Osteoblast (primary cell): ENCODE data around the gene EXOC2. TPM values are rescaled to one million over a fixed set of nuclear protein-coding genes. Genes with fewer than 3 reads are reported as not detected.

Experiments
- DNase-seq: peaks from one replicate; pipeline ENCODE4 v3.0.0; 2011; ENCODE audit warnings: low spot score, mixed read lengths; ENCODE audit not compliant: insufficient read length; ENCODE audit errors: missing footprints
- H2AFZ ChIP-seq: 2 replicates; pipeline ENCODE4 v1.6.0; 2011; ENCODE audit warnings: mild to moderate bottlenecking, low read length
- H3K27ac ChIP-seq: 2 replicates; pipeline ENCODE4 v1.5.1; 2011; ENCODE audit warnings: mild to moderate bottlenecking, low read depth, low read length, moderate library complexity
- H3K27me3 ChIP-seq: 2 replicates; pipeline ENCODE4 v1.6.0; 2012; ENCODE audit warnings: mild to moderate bottlenecking, control low read depth, inconsistent platforms, low read length, moderate library complexity; ENCODE audit not compliant: insufficient read depth
- H3K36me3 ChIP-seq: 2 replicates; pipeline ENCODE4 v1.5.1; 2011; ENCODE audit warnings: mild to moderate bottlenecking, low read length, control low read depth, moderate library complexity; ENCODE audit not compliant: insufficient read depth
- H3K4me1 ChIP-seq: 2 replicates; pipeline ENCODE4 v1.5.1; 2011; ENCODE audit warnings: mild to moderate bottlenecking, low read length, control low read depth, moderate library complexity; ENCODE audit not compliant: insufficient read depth
- H3K4me2 ChIP-seq: 2 replicates; pipeline ENCODE4 v1.6.0; 2011; ENCODE audit warnings: mild to moderate bottlenecking, low read length; ENCODE audit not compliant: insufficient read depth
- H3K4me3 ChIP-seq: fragments of 200-600 bp; sonication (generic); 3 replicates; pipeline ENCODE4 v1.5.1; 2012; ENCODE audit warnings: mild to moderate bottlenecking, low read length, inconsistent platforms; ENCODE audit not compliant: insufficient read depth
- H3K79me2 ChIP-seq: 2 replicates; pipeline ENCODE4 v1.6.0; 2012; ENCODE audit warnings: mild to moderate bottlenecking, low read length, control low read depth, inconsistent platforms; ENCODE audit not compliant: insufficient read depth
- H3K9me3 ChIP-seq: 2 replicates; pipeline ENCODE4 v1.5.1; 2011; ENCODE audit warnings: low read depth, low read length, control low read depth
- H4K20me1 ChIP-seq: 2 replicates; pipeline ENCODE4 v1.6.0; 2012; ENCODE audit warnings: mild to moderate bottlenecking, low read length, control low read depth; ENCODE audit not compliant: insufficient read depth
- total RNA-seq: library from RNA; depleted of rRNA; stranded (reverse); fragments of >200 nt; gene quantifications from 2 replicates; pipeline ENCODE4 v1.2.3, GENCODE V29; 2012
- TF ChIP-seq, protein P1 (sequence below): IDR thresholded peaks from 2 replicates; pipeline ENCODE4 v1.5.1; 2011; ENCODE audit warnings: mild to moderate bottlenecking, low read depth, low read length, moderate library complexity; ENCODE audit errors: extremely low read depth

EXOC2 gene
- total RNA-seq, 1 donor: 19.5 TPM

DNA sequence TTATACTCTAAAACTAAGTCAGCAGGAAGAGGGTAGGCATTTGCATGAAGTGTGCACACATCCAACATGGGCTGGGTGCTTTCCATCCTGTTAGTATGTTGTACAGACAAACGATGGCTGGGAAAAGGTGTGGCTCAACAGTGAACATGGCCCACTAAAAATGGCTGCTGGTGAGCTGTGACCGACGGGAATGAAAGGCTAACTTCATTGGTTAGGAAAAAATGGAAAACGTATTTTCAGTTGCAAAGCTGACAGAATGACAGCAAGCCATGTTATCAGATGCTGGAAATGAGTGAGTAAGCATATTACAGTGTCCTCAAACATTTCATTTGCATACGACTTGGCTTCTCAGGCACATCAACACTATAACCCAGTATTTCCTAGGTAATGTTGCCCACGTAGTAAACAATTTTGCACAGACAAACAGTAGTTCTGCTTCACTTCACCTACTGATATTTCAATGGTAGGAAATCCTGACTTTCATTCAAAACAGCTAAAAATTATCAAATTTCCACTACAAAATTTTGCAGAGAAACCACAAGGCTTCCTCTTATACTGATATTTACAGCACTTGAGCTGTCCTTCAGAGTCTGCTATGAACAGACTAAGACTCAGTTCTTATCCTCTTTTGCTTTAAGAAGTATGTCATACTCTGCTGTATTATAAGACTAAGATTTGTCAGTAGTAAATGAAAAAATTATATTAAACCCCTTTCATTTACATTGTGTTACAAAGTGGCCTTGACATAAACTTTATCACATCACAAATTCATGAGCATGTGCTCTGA, 202.5 kb downstream of the EXOC2 start:
- Histone ChIP-seq H3K79me2 (no peaks in the 10 kb centered on the region), H3K27ac (no peak overlapping the region), H3K4me1 (no peaks in the 10 kb centered on the region), H4K20me1 (no peaks in the 10 kb centered on the region), H2AFZ (no peak overlapping the region), H3K4me2 (no peak overlapping the region), H3K36me3 (peaks cover 2% of the 10 kb centered on the region), H3K4me3 (no peak overlapping the region), H3K27me3 (no peaks in the 10 kb centered on the region), H3K9me3 (no peaks in the 10 kb centered on the region)
- TF ChIP-seq, protein P1, sequence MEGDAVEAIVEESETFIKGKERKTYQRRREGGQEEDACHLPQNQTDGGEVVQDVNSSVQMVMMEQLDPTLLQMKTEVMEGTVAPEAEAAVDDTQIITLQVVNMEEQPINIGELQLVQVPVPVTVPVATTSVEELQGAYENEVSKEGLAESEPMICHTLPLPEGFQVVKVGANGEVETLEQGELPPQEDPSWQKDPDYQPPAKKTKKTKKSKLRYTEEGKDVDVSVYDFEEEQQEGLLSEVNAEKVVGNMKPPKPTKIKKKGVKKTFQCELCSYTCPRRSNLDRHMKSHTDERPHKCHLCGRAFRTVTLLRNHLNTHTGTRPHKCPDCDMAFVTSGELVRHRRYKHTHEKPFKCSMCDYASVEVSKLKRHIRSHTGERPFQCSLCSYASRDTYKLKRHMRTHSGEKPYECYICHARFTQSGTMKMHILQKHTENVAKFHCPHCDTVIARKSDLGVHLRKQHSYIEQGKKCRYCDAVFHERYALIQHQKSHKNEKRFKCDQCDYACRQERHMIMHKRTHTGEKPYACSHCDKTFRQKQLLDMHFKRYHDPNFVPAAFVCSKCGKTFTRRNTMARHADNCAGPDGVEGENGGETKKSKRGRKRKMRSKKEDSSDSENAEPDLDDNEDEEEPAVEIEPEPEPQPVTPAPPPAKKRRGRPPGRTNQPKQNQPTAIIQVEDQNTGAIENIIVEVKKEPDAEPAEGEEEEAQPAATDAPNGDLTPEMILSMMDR: no peak
- DNase-seq: no peak

DNA sequence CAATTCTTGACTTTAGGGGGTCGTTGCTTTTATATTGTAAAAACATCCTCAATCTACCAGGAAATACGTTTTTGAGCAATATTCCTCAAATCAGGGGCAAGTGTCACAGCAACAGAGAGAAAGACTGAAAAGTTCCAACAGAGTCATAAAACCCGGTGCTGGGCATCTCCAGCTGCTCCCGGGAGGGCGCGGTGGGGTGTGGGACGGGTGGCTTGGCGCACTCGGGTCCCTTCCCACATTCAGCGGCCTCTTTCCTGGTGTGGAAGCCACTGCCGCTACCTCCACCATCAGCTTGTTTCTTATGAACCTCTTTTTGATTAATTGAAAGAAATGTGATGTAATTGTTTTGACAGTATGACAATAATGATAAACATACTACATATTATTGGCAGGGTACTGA, 203.2 kb downstream of the EXOC2 start:
- DNase-seq: no peak
- Histone ChIP-seq H3K9me3 (no peaks in the 10 kb centered on the region), H3K79me2 (no peaks in the 10 kb centered on the region), H3K4me3 (no peak overlapping the region), H3K27me3 (no peaks in the 10 kb centered on the region), H3K36me3 (no peaks in the 10 kb centered on the region), H3K4me1 (no peaks in the 10 kb centered on the region), H3K4me2 (no peak overlapping the region), H4K20me1 (no peaks in the 10 kb centered on the region), H2AFZ (no peak overlapping the region), H3K27ac (no peak overlapping the region)
- TF ChIP-seq, protein P1: no peak

DNA sequence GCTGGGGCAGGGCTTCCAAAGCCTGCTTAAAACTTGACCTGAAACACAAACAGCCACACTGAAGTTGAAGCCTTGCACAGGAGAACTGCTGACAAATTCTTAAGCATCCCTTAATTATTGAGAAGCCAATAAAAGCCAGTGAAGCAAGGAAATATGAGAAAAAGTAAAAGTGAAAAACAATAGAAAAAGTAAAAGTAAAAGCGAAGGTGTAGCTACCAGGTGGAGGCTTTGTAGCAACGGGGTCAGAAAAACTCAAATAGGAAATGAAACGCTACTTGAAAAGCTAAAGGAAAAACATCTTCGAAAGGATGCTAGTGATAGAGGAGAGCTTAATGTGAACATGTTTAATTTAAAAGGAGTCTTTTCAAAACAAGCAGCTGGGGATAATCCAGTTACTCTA, 203.9 kb downstream of the EXOC2 start:
- no peak for DNase-seq
- Histone ChIP-seq H3K27ac (no peak overlapping the region), H2AFZ (no peak overlapping the region), H3K4me2 (no peak overlapping the region), H4K20me1 (no peaks in the 10 kb centered on the region), H3K4me1 (no peaks in the 10 kb centered on the region), H3K9me3 (no peaks in the 10 kb centered on the region), H3K79me2 (no peaks in the 10 kb centered on the region), H3K4me3 (no peak overlapping the region), H3K27me3 (no peaks in the 10 kb centered on the region), H3K36me3 (no peaks in the 10 kb centered on the region)
- TF ChIP-seq, protein P1: no peak

DNA sequence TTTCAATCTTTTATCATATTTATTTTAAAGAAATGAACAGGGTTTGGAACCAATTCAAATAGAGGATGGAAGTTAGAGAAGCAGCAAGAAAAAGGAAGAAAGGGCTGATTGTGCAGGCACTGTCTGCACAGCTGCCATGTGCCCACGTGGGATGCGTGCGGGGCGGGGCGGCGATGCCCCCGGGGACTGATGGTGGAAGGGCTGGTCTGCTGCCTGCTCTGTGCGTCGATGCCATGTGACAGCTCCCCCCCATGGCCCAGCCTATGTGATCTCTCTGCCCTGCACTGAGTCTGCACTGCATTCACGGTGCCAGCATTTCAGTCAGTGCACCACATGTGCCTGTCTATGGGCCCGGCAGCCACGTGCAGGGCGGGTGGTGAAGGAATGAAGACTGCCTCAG, 205.0 kb downstream of the EXOC2 start:
- Histone ChIP-seq H3K36me3 (no peaks in the 10 kb centered on the region), H3K4me1 (no peaks in the 10 kb centered on the region), H3K27ac (no peak overlapping the region), H3K4me3 (no peak overlapping the region), H3K9me3 (no peaks in the 10 kb centered on the region), H3K79me2 (no peaks in the 10 kb centered on the region), H3K4me2 (no peak overlapping the region), H4K20me1 (no peaks in the 10 kb centered on the region), H3K27me3 (no peaks in the 10 kb centered on the region), H2AFZ (no peak overlapping the region)
- DNase-seq: no peak
- TF ChIP-seq, protein P1: no peak
